SK-N-SH (cell line): ENCODE data around the gene PRSS36. TPM values are rescaled to one million over a fixed set of nuclear protein-coding genes. Genes with fewer than 3 reads are reported as not detected.
A peak's percentile ranks its signal among the peaks of the same experiment; 100 is the strongest.

Source experiments
- CTCF ChIA-PET: fragments of 300-600, 350-600 bp; formaldehyde crosslinking; extraction: SDS; loops from one replicate; lab custom pipeline; 2021; lab: Yijun Ruan, JAX
- POLR2A ChIA-PET: fragments of 350-600 bp; sonication (Branson Sonifier 250); formaldehyde crosslinking; extraction: SDS; loops from one replicate; lab custom pipeline; 2020; ENCODE audit warnings: antibody characterized with exemption, inconsistent platforms; lab: Yijun Ruan, JAX
- DNase-seq: peaks from one replicate; pipeline ENCODE4 v3.0.0; 2012
- H2AFZ ChIP-seq: fragments of 200-600 bp; sonication (generic); 2 replicates; pipeline ENCODE4 v1.8.1; 2016; ENCODE audit warnings: antibody characterized with exemption, mild to moderate bottlenecking, low read depth
- H3F3A ChIP-seq: fragments of 200-600 bp; sonication (generic); replicated peaks from 2 replicates; pipeline ENCODE3; 2016; ENCODE audit warnings: antibody characterized with exemption, mild to moderate bottlenecking; ENCODE audit not compliant: insufficient read depth
- H3K27ac ChIP-seq, 2 experiments: fragments of 200-500 bp in 1 of 2; fragments of 200-600 bp in 1 of 2; sonication (Bioruptor generic) in 1 of 2; sonication (generic), shearing (Covaris generic) in 1 of 2; 2 replicates each; pipeline versions ENCODE4 v1.5.1 to v1.6.1; 2014 to 2016; ENCODE audit warnings: low read depth in 2 of 2, inconsistent platforms in 1 of 2, low read length in 1 of 2, mild to moderate bottlenecking in 1 of 2, mixed read lengths in 1 of 2
- H3K27me3 ChIP-seq: fragments of 200-600 bp; sonication (generic), shearing (Covaris generic); 2 replicates; pipeline ENCODE4 v1.6.1; 2016; ENCODE audit warnings: mixed run types; ENCODE audit not compliant: insufficient read depth
- H3K36me3 ChIP-seq, 2 experiments: fragments of 200-500 bp in 1 of 2; fragments of 200-600 bp in 1 of 2; sonication (Bioruptor generic) in 1 of 2; sonication (generic) in 1 of 2; replicated peaks in 1 of 2; 2 replicates each; pipeline versions ENCODE3 to v1.5.1; 2014 to 2016; ENCODE audit warnings: low read length in 1 of 2, mild to moderate bottlenecking in 1 of 2; ENCODE audit not compliant: insufficient read depth in 2 of 2, control insufficient read depth in 1 of 2
- H3K4me1 ChIP-seq, 2 experiments: fragments of 200-500 bp in 1 of 2; fragments of 200-600 bp in 1 of 2; sonication (Bioruptor generic) in 1 of 2; sonication (generic), shearing (Covaris generic) in 1 of 2; 2 replicates each; pipeline versions ENCODE4 v1.5.1 to v1.6.1; 2014 to 2016; ENCODE audit warnings: low read depth in 1 of 2, low read length in 1 of 2, mixed run types in 1 of 2; ENCODE audit not compliant: insufficient read depth in 2 of 2, control insufficient read depth in 1 of 2
- H3K4me2 ChIP-seq: fragments of 200-600 bp; sonication (generic), shearing (Covaris generic); 2 replicates; pipeline ENCODE4 v1.6.1; 2017; ENCODE audit warnings: mixed run types
- H3K4me3 ChIP-seq, 2 experiments: fragments of 200-500 bp in 1 of 2; fragments of 200-600 bp in 1 of 2; sonication (Bioruptor generic) in 1 of 2; sonication (generic), shearing (Covaris generic) in 1 of 2; 2 replicates each; pipeline versions ENCODE4 v1.5.1 to v1.8.1; 2014 to 2016; ENCODE audit warnings: low read depth in 2 of 2, inconsistent platforms in 1 of 2, low read length in 1 of 2, mild to moderate bottlenecking in 1 of 2, mixed read lengths in 1 of 2, moderate library complexity in 1 of 2
- H3K79me2 ChIP-seq: fragments of 200-600 bp; sonication (generic); 2 replicates; pipeline ENCODE4 v1.8.1; 2017; ENCODE audit warnings: mild to moderate bottlenecking; ENCODE audit not compliant: insufficient read depth
- H3K9ac ChIP-seq: fragments of 200-600 bp; sonication (generic); 2 replicates; pipeline ENCODE4 v1.6.1; 2017; ENCODE audit warnings: mixed run types
- H3K9me2 ChIP-seq: fragments of 200-600 bp; sonication (generic); 2 replicates; pipeline ENCODE4 v1.6.1; 2017; ENCODE audit warnings: mixed run types
- H3K9me3 ChIP-seq: fragments of 200-600 bp; sonication (generic); 2 replicates; pipeline ENCODE4 v1.6.1; 2017; ENCODE audit warnings: mixed run types, mild to moderate bottlenecking, moderate library complexity
- H4K20me1 ChIP-seq: fragments of 200-600 bp; sonication (generic); 2 replicates; pipeline ENCODE4 v1.6.1; 2017; ENCODE audit warnings: mild to moderate bottlenecking, mixed run types; ENCODE audit not compliant: insufficient read depth
- EP300 ChIP-seq, 2 experiments: IDR thresholded peaks; 2 replicates each; pipeline versions ENCODE4 v1.4.0 to v1.6.1; 2012; ENCODE audit warnings: borderline replicate concordance in 1 of 2, low read depth in 1 of 2, low read length in 1 of 2
- EZH2phosphoT487 ChIP-seq: fragments of 200-600 bp; sonication (generic); IDR thresholded peaks from 2 replicates; pipeline ENCODE4 v1.6.1; 2017; ENCODE audit warnings: low read depth, mixed run types, mild to moderate bottlenecking, antibody characterized with exemption, moderate library complexity, borderline replicate concordance
- FOSL2 ChIP-seq: IDR thresholded peaks from 2 replicates; pipeline ENCODE4 v1.4.0; 2012; ENCODE audit warnings: low read depth, mild to moderate bottlenecking, moderate library complexity, borderline replicate concordance
- FOXJ3 ChIP-seq: sonication (generic); formaldehyde crosslinking; IDR thresholded peaks from 2 replicates; pipeline ENCODE4 v1.5.1; 2020; ENCODE audit warnings: mild to moderate bottlenecking, missing genetic modification reagents
- GABPA ChIP-seq: IDR thresholded peaks from 2 replicates; pipeline ENCODE4 v1.4.0; 2012; ENCODE audit warnings: low read depth, mild to moderate bottlenecking
- IRF3 ChIP-seq: fragments of 150-350 bp; IDR thresholded peaks from 2 replicates; pipeline ENCODE4 v1.6.1; 2016; ENCODE audit warnings: mild to moderate bottlenecking, low read depth, low read length
- JUND ChIP-seq: IDR thresholded peaks from 2 replicates; pipeline ENCODE4 v1.4.0; 2012
- MEF2A ChIP-seq: IDR thresholded peaks from 2 replicates; pipeline ENCODE4 v1.4.0; 2012; ENCODE audit warnings: low read depth, borderline replicate concordance
- MXI1 ChIP-seq: IDR thresholded peaks from 2 replicates; pipeline ENCODE4 v1.6.1; 2012; ENCODE audit warnings: mild to moderate bottlenecking, low read depth, low read length, improper control_type of control experiment
- NRF1 ChIP-seq: IDR thresholded peaks from 2 replicates; pipeline ENCODE4 v1.6.1; 2012; ENCODE audit warnings: low read depth, mild to moderate bottlenecking, low read length
- POLR2AphosphoS5 ChIP-seq: IDR thresholded peaks from 2 replicates; pipeline ENCODE4 v1.6.1; 2012; ENCODE audit warnings: low read depth, low read length
- RCOR1 ChIP-seq: fragments of 150-350 bp; IDR thresholded peaks from 2 replicates; pipeline ENCODE4 v1.6.1; 2017; ENCODE audit warnings: antibody characterized with exemption, low read length
- SIN3A ChIP-seq: IDR thresholded peaks from 2 replicates; pipeline ENCODE4 v1.6.1; 2012; ENCODE audit warnings: low read depth, mild to moderate bottlenecking, low read length, moderate library complexity, borderline replicate concordance
- USF2 ChIP-seq: fragments of 150-350 bp; IDR thresholded peaks from 2 replicates; pipeline ENCODE4 v1.6.1; 2017; ENCODE audit warnings: antibody characterized with exemption, low read length, low read depth, borderline replicate concordance
- YY1 ChIP-seq: IDR thresholded peaks from 2 replicates; pipeline ENCODE4 v1.4.0; 2012; ENCODE audit warnings: low read depth, mild to moderate bottlenecking
- whole genome bisulfite sequencing: methylation state at CpG from one replicate; pipeline ENCODE4 v1.1.6; 2017; ENCODE audit warnings: low lambda C conversion rate; 5-methylcytosine and 5-hydroxymethylcytosine counted together
- polyA plus RNA-seq, 3 experiments: library from polyadenylated mRNA; depleted of rRNA; stranded (reverse); fragments of >200 nt; gene quantifications; 2 replicates each; pipeline ENCODE4 v1.2.3, GENCODE V29; 2012
- TF ChIP-seq, protein P1 (sequence below): IDR thresholded peaks from 2 replicates; pipeline ENCODE4 v1.4.0; 2012; ENCODE audit warnings: low read depth, borderline replicate concordance

The PRSS36 gene
- polyA plus RNA-seq, 1 of the 3 experiments (the other 2 are of a cell fraction) = 0.49 TPM

- no peak for TF ChIP-seq GABPA
- no peak for TF ChIP-seq IRF3
Measured at GRCh38 chr16:31187808-31188189, 37.9 kb upstream of the PRSS36 start (continued).

GRCh38 chr16:31186930-31187807 is 37.3 kb upstream of the PRSS36 start:
- POLR2A ChIA-PET = no interaction called here
- Histone ChIP-seq H3K4me1 (peaks cover 9 to 13% of the 10 kb centered on the region in 2 experiments; a peak in 2 of 4 replicates), H4K20me1 (peaks cover 100% of the 10 kb centered on the region), H2AFZ (no peak overlapping the region), H3F3A (peaks cover 59% of the 10 kb centered on the region)
- TF ChIP-seq FOXJ3 (CRISPR knock-in tag) (no peak), SIN3A (no peak), EZH2phosphoT487 (no peak), IRF3 (no peak), MEF2A (no peak), POLR2AphosphoS5 (peak; percentile 2; the same call in 1 of the 2 replicates), MXI1 (no peak), FOSL2 (no peak)
- TF ChIP-seq, all 33 proteins: peak for 1
- Histone ChIP-seq H3K79me2 (peaks cover 94% of the 10 kb centered on the region), H3K27me3 (no peaks in the 10 kb centered on the region), H3K4me2 (no peak overlapping the region), H3K4me3 (no peak overlapping the region), H3K9me2 (no peaks in the 10 kb centered on the region), H3K36me3 (peaks cover 92 to 99% of the 10 kb centered on the region in 2 experiments), H3K9ac (no peak overlapping the region), H3K27ac (no peak overlapping the region), H3K9me3 (no peaks in the 10 kb centered on the region)
- DNase-seq = no peak
- WGBS = 89% methylated on average over 10 of the region's 10 CpGs
- CTCF ChIA-PET = interaction anchor here (1.0 kb wide), 1 partner anchor 255 kb away, joined by 3 read pairs; the partner anchor contains the start of gene ZNF843

DNA sequence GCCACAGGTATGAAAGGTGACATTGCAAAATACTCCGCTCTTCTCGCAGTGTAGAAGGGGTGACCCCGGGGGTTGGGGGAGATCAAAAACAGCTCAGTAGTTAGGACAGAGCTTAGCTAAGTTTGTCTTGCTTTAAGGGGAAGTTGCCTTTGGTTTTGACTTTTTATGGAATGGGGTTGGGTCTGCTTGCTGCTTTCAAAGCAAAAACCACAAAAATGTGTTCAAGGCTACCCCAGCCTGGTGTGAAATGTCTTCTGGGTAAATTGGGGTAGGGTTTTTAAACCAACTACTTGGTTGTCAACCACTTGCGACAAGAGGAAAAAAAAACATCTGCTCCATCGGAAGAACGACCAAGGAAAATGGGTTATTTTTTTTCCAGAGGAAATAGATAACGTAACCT is 36.3 kb upstream of the PRSS36 start:
- WGBS = 97% methylated on average over 7 of the region's 7 CpGs
- POLR2A ChIA-PET = interaction anchor here (0.8 kb wide), 1 partner anchor 11 kb away, joined by 4 read pairs; no protein-coding TSS in a partner anchor
- DNase-seq = no peak
- no peak for TF ChIP-seq SIN3A
- no peak for TF ChIP-seq NRF1
- no peak for TF ChIP-seq RCOR1
- TF ChIP-seq EP300 (IDR thresholded peaks at IDR 0.05; ENCODE audit: borderline replicate concordance in 1 of 2, low read depth in 1 of 2, low read length in 1 of 2) = no peak
- no peak for TF ChIP-seq YY1
- TF ChIP-seq, protein P1, sequence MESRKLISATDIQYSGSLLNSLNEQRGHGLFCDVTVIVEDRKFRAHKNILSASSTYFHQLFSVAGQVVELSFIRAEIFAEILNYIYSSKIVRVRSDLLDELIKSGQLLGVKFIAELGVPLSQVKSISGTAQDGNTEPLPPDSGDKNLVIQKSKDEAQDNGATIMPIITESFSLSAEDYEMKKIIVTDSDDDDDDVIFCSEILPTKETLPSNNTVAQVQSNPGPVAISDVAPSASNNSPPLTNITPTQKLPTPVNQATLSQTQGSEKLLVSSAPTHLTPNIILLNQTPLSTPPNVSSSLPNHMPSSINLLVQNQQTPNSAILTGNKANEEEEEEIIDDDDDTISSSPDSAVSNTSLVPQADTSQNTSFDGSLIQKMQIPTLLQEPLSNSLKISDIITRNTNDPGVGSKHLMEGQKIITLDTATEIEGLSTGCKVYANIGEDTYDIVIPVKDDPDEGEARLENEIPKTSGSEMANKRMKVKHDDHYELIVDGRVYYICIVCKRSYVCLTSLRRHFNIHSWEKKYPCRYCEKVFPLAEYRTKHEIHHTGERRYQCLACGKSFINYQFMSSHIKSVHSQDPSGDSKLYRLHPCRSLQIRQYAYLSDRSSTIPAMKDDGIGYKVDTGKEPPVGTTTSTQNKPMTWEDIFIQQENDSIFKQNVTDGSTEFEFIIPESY = no peak
- no peak for TF ChIP-seq USF2
- no peak for TF ChIP-seq JUND
- TF ChIP-seq FOSL2 = no peak
- no peak for TF ChIP-seq EZH2phosphoT487

More for the DNA sequence above, 36.3 kb upstream of the PRSS36 start:
- CTCF ChIA-PET = no interaction called here
- Histone ChIP-seq H3K9ac (no peak overlapping the region), H3K4me1 (peaks cover 9 to 15% of the 10 kb centered on the region in 2 experiments; a peak in 2 of 4 replicates), H3K9me3 (no peaks in the 10 kb centered on the region), H3K79me2 (peaks cover 96% of the 10 kb centered on the region), H3K36me3 (peaks cover 82 to 99% of the 10 kb centered on the region in 2 experiments), H3K27me3 (no peaks in the 10 kb centered on the region), H3F3A (peaks cover 49% of the 10 kb centered on the region), H3K4me3 (no peak overlapping the region), H3K4me2 (no peak overlapping the region), H3K9me2 (no peaks in the 10 kb centered on the region), H2AFZ (no peak overlapping the region), H4K20me1 (peaks cover 100% of the 10 kb centered on the region), H3K27ac (no peak overlapping the region)
